ENCODE measurements around the gene MTHFR. TPM values are rescaled to one million over a fixed set of nuclear protein-coding genes. Genes with fewer than 3 reads are reported as not detected.

MTHFR gene
- total RNA-seq, 1 experiment from 2014 or later: 18.2 TPM

DNA sequence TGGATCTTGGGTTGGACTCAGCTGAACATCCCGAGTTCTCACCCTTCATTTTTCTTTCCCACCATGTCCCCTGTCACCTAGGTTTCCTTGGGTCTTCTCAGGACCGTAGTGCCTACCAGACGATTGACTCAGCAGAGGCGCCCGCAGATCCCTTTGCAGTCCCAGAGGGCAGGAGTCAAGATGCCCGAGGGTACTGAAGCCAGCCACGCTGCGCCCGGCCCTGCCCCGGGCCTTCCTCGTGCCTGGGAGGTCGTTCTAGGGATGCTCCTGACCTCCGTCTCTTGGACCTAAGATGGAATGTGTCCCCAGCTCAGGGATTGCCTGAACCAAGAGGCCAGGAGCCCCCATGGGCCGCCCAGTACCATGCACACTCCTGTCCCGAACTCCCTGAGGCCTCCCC, 55.8 kb downstream of the MTHFR start:
- Mint-ChIP-seq H3K27ac (no peak overlapping the region; a peak in 1 of 7 replicates), H3K4me1 (peaks cover 19 to 31% of the 10 kb centered on the region in 2 experiments), H3K9me3 (no peaks in the 10 kb centered on the region), H3K36me3 (ENCODE audit: insufficient read depth in 1 of 3, low read depth in 3 of 3) (peaks cover 9 to 43% (median 37%) of the 10 kb centered on the region in 3 experiments; a peak in 6 of 7 replicates), H3K27me3 (ENCODE audit: low read depth) (peaks cover 4% of the 10 kb centered on the region), H3K4me3 (no peak overlapping the region)
- Histone ChIP-seq H3K4me1 (ENCODE audit: insufficient read depth, low read length) (no peaks in the 10 kb centered on the region; the same call in 1 of the 2 replicates), H3K9me3 (ENCODE audit: control insufficient read depth, low read depth, low read length) (no peaks in the 10 kb centered on the region), H3K27me3 (ENCODE audit: insufficient read depth, low read length) (no peaks in the 10 kb centered on the region), H3K23me2 (ENCODE audit: insufficient read length, low read depth, low read length, poor library complexity, severe bottlenecking) (no peaks in the 10 kb centered on the region), H3K27ac (ENCODE audit: insufficient read length, low read depth, low read length) (no peak overlapping the region), H3K9ac (ENCODE audit: extremely low read depth, insufficient read length, low read length) (no peak overlapping the region), H3K56ac (ENCODE audit: insufficient read length, low read depth, low read length) (no peak overlapping the region), H2AK5ac (ENCODE audit: insufficient read length, low read length) (no peak overlapping the region), H2BK15ac (ENCODE audit: low read depth, low read length) (no peak overlapping the region), H2BK5ac (ENCODE audit: insufficient read length, low read length) (no peak overlapping the region), H2AFZ (ENCODE audit: low read length) (no peak overlapping the region), H3K79me1 (ENCODE audit: insufficient read depth, low read depth, low read length, poor library complexity, severe bottlenecking) (no peaks in the 10 kb centered on the region), H3K23ac (ENCODE audit: insufficient read length, low read depth, low read length) (no peak overlapping the region), H4K8ac (replicated peaks; ENCODE audit: insufficient read length, low read depth, low read length) (no peak overlapping the region), H3K79me2 (ENCODE audit: insufficient read depth, low read length) (no peaks in the 10 kb centered on the region), H3T11ph (ENCODE audit: low read length) (no peak overlapping the region), H3K4me2 (ENCODE audit: insufficient read depth, insufficient read length, low read length) (no peak overlapping the region), H2BK120ac (ENCODE audit: low read depth, low read length, poor library complexity, severe bottlenecking) (no peak overlapping the region), H3K4ac (ENCODE audit: low read depth, low read length) (no peak overlapping the region), H2BK20ac (ENCODE audit: low read depth, low read length, poor library complexity, severe bottlenecking) (no peak overlapping the region), H4K5ac (ENCODE audit: insufficient read length, low read depth, low read length) (no peak overlapping the region), H3K14ac (ENCODE audit: insufficient read depth, low read length) (no peak overlapping the region), H4K20me1 (ENCODE audit: control insufficient read depth, insufficient read depth, insufficient read length) (no peaks in the 10 kb centered on the region), H4K91ac (ENCODE audit: insufficient read length, low read depth, low read length) (no peak overlapping the region), H3K18ac (ENCODE audit: insufficient read length, low read depth, low read length) (no peak overlapping the region), H2BK12ac (ENCODE audit: insufficient read length, low read depth, low read length) (no peak overlapping the region)
- no CpG with 5 or more reads among the region's 15 CpGs for WGBS (ENCODE audit: extremely low coverage, insufficient read length, low lambda C conversion rate)
- TF ChIP-seq, protein P1, sequence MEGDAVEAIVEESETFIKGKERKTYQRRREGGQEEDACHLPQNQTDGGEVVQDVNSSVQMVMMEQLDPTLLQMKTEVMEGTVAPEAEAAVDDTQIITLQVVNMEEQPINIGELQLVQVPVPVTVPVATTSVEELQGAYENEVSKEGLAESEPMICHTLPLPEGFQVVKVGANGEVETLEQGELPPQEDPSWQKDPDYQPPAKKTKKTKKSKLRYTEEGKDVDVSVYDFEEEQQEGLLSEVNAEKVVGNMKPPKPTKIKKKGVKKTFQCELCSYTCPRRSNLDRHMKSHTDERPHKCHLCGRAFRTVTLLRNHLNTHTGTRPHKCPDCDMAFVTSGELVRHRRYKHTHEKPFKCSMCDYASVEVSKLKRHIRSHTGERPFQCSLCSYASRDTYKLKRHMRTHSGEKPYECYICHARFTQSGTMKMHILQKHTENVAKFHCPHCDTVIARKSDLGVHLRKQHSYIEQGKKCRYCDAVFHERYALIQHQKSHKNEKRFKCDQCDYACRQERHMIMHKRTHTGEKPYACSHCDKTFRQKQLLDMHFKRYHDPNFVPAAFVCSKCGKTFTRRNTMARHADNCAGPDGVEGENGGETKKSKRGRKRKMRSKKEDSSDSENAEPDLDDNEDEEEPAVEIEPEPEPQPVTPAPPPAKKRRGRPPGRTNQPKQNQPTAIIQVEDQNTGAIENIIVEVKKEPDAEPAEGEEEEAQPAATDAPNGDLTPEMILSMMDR (conservative IDR thresholded peaks at IDR 0.05): no peak
- DNase-seq: no peak
